Epidermal melanocyte (primary cell): ENCODE data around the gene RHO.

Experiments
- DNase-seq: peaks from one replicate; pipeline ENCODE4 v3.0.0; 2011; ENCODE audit warnings: low spot score; ENCODE audit not compliant: insufficient read length

RHO gene

GRCh38 chr3:129559565-129560079, 31.2 kb downstream of the RHO start:
- DNase-seq: no peak

- DNase-seq: peak; percentile 62
These were observed 31.9 kb downstream of the RHO start for GRCh38 chr3:129560269-129560787.

DNA sequence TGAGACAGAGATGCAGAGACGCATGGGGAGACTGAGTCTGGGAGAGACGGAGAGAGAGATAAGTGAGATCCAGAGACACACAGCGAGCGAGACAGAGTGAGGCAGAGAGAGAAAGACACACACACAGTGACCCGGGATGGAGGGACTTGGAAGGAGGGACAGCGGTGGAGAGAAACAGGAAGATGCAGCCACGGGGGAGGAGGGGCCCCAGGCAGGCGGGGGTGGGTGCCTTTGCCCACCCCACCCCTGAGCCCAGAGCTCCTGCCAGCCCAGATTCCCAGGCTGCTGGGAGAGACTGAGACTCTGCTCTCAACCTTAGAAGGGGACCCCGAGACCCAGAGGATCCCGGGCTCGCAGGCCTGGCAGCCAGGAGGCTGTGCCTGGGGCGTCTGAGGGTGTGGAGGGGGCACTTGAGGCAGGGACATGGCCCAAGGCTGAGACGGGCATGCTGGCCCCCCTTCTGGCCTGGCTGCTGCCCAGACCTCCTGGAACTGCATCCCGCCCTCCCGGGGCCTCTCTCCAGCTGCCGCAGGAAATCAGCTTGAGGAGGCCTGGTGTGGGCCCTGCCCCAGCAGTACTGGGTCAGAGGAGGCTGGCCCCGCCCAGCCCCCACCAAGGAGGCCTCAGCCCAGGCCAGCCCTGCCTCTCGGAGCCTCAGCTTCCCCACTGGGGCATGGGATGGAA, 32.6 kb downstream of the RHO start:
- peak; percentile 82 for DNase-seq

DNA sequence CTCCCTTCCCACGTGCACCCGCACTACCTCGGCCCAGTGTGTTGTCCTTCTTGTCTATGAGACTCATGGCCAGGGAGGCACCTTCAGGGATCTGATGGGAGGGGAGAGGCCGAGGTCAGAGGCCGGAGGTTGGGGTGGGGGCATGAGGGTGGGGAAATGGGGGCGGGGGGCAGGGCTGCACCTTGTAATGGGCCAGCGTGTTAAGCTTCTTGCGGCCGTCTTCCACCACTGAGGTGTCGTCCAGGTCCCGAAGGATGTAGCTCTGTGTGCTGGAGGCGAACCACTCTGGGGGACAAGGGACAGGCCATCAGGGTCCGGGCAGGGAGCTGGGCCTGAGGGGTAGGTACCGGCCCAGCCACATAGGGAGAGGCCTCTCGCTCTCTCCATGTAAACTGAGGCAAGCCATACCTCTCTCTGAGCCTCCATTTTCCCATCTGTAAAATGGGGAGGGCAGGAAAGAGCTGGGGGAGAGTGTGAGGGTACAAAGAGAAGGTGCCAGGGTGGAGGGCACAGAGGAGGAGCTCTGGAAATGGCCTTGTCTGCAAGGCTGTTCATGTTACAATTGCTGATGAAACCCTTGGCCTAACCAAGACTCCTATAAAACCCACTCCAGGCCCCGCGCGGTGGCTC, 33.3 kb downstream of the RHO start:
- DNase-seq: no peak

DNA sequence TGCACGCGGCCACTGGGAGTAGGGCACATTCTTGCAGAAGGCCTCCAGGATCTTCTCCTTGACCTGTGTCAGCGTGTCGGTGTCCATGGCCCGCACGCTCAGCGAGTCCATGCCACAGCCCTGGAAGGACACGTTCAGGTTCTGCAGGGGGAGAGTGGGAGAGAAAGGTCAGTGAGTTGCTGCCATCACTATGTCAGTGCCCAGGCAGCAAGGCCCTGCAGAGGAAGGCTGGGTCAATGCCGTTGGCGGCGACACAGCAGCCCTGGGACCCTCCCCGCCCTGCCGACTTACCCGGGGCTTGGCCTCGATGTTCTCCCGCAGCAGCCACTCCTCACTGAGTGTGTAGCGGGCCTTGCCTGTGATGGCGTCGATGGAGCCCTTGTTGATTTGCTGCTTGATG, 34.4 kb downstream of the RHO start:
- DNase-seq: no peak

DNA sequence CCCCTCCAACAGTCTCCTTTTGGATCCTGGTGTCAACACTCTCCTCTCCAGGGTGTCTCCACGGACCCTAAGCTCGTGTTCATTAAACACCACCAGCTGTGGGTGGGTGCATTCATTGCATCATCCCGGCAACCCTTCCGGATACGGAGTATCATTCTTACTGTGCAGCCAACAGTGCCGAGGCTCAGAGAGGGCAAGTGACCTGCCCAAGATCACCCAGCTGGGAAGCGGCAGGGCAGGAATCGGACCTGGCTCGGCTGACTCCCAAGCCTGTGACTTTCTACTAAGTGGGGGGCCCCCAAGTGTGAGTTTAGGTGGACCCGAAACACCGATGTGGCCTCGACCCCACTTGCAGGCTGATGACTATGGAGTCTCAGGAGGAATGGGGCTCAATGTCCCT, 34.9 kb downstream of the RHO start:
- no peak for DNase-seq

GRCh38 chr3:129563850-129564535, 35.6 kb downstream of the RHO start:
- no peak for DNase-seq

DNA sequence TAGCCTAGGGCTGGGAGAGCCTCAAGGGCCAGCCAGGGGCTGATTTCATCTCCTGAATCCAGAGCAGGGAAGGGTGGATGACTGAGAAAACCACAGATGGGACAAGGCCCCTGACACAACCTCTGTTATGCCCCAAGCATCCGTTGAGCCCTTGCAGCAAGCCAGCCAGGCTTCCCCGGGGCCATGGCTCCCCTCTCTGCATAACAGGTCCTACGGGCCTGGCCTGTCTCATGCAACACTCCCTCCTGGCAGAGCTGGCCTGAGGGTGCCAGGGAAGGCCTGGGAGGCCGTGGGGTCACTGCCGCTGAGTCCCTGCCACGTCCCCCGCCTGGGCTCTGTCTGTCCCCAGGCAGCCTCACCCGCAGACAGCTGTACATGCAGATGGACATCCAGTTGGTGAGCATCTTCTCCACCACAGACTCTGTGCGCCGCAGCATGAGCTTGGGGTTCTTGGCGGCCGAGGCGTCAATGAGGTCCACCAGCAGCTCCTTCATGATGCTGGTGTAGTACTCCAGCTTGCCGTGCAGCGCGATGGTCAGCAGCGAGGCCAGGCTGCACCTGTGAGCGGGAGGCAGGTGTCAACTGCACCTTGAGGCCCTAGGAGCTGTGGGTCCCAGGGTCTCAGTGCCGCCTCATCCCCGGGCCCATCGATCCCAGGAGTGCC, 36.7 kb downstream of the RHO start:
- DNase-seq: no peak

GRCh38 chr3:129565902-129566301, 37.5 kb downstream of the RHO start:
- DNase-seq: no peak

- DNase-seq: peak; percentile 53
These were observed 38.8 kb downstream of the RHO start for GRCh38 chr3:129567176-129567705.

DNA sequence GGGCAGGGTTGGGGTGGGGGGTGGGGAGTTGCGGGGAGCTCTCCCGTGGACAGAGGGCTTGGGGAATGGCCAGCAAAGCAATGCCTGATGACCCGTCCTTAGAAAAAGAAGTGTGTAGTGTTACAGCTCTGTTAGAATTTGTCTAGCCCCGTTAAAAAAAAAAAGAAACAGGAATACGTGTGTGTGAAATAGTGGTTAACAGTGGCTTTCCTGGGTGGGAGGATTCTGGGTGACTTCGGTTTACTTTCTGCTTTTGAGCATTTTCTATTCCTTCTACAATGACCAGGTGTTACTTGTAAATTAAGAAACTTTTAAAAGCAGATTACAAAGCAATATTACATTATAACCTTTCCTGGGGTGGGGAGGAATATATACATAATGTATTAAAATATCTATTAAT, 39.5 kb downstream of the RHO start:
- no peak for DNase-seq

- DNase-seq: no peak
These were observed 41.4 kb downstream of the RHO start for GRCh38 chr3:129569856-129570255.

GRCh38 chr3:129571605-129572547, 43.4 kb downstream of the RHO start:
- no peak for DNase-seq

DNA sequence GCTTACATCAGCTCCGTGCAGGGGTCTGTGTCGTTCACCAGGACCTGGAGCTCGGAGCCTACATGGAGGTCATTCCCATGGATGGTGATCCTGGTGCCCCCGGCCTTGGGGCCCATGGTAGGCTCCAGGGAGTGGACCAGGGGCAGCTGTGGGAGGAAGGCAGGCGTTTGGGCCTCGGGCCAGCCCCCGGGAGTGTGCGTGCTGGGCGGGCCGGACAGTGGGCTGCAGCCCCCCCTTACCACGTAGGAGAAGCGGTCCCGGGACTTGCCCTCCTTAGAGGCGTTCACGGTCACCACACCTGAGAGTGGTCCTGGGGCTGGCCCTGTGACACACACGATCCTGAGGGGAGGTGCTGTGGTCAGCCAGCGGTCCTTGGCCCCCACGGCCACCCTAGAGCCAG, 44.2 kb downstream of the RHO start:
- no peak for DNase-seq

DNA sequence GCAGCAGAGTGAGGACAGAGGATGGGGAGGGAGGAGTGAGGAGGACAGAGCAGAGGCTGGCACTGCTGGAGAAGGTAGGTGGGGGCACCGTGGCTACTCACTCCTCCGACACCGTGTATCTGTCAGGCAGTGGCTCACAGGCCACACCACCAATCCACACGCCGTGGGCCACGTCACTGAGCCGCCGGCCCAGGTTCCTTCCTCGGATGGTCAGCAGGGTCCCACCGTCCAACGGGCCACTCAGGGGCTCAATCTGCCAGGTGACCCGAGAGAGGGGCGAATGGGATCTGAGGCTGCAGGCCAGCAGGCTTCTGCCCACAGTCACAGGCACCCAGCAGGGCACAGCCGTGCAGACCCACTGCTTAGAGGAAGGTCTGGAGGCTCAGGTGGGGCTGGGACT, 45.1 kb downstream of the RHO start:
- DNase-seq: no peak

DNA sequence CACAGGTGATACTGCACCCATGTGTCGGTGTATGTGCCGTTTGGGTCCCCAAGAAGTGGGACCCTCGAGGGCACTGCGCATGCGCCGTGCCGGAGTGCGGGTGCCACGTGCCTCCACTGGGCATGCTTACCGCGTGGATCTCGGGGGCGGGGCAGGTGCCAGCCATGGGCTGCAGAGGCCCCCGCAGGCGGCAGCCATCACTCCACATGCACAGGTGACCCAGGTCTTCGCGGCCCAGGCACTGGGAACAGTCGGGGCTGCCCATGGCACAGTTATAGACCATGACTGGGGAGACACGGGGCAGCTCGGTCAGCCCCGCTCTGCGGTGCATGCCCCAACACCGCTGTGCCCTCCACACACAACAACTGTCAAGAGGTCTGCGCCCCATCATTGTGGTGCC, 45.8 kb downstream of the RHO start:
- DNase-seq: no peak

DNA sequence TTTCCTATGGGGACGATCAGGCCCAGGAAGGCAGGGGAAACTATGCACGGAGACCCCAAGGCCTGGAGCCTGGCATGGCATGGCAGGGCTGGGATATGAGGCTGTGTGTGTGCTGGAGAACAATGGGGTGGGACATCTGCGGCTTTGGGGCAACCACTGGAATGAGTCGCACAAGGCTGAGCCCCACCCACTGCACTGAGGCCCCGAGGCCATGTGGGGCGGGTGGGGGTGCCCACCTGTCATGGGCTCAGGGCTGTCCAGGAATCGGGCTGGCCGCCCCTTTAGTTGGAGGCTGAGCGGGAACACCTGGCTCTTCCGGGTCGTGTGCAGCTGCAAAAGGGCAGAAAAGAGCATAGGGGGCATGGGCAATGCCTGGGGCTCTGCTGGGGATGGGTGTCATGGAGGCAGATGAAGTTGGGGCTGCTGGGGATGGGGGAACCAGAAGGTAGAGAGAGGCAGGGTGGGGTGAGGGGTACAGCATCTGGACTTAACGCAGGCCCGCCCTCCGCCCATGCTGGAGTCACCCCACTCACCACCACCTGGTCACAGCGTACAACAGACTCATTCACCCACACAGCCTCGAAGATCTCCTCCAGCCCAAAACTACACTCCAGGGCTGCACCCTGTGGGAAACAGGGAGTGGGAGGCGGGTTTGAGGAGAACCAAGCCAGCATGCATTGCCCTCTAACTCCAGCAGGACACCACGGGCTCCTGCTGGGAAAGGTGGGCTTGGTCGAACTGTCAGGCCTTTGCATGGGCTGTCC, 47.0 kb downstream of the RHO start:
- no peak for DNase-seq

- no peak for DNase-seq
These were observed 47.6 kb downstream of the RHO start for GRCh38 chr3:129575997-129576384.

DNA sequence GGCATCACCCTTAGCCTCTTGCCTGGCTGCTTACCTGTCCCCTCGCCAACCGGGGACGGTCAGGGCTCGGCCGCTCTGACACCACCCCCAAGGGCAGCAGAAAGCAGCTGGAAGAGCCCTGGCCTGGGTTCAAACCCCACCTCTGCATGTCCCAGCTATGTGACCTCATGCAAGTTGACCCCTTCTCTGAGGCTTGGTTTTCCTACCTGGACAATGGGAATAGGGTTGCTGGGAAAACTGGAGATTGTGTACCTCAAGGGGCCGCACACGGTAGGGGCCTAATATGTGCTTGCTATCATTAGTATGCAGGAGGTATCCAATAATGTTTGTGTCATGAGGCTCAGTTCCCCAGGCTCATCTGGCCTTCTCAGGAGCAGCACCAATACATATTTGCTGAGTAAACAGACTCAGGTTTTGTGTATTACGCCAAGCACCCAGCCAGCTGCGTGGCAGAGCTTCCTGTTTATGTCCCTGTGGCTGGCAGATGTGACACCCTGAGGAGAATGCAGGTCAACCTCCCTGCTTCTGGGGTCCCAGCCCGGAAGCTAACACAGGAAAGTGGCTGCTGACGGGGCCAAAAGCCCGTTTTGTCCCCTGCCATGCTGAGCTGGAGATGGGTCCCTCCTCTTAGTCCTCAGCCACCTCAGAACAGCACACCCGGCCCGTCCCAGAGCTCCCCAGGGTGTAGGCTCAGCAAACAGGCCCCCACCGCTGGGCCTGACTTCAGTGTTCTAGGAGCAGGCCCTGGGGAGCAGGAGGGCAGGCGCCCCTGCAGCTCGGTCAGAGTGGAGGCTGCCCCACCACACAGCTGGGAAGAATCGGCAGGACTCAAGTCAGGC, 48.3 kb downstream of the RHO start:
- no peak for DNase-seq
